ENCODE data around the gene CFAP46.
"Not testable (repeated sequence)": the region's sequence is repeated elsewhere in the genome, so short reads cannot be mapped to it uniquely, and the experiment has no call there.

The CFAP46 gene

DNA sequence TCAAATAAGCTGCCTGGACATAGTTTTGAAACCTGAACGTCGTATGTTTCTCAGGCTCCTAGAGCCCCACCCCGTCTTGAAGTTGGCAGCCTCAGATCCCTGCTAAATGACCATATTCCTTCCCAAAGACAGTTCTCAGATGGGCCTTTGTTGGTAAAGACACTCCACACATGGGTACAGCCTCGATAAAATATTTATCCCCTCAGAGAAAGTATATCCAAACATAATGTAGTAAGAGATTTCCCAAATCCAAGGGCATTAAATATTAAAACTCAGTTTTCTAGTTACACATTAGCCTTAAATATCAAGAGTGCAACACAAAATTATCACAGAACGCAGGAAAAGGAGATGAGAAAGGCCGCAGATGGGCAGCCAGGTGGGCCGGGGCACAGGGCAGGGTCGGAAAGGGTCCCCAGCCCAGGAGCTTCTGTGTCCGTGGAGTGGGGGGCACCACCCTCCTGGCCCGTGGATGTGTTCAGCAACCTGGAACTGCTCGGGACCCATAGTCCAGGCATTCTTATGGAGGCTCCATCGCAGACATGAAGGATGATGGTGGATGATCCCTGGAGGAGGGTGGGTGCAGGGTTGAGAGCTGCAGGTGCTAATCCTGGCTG is 1.5 kb upstream of the CFAP46 start:
- DNase-seq = no peak

DNA sequence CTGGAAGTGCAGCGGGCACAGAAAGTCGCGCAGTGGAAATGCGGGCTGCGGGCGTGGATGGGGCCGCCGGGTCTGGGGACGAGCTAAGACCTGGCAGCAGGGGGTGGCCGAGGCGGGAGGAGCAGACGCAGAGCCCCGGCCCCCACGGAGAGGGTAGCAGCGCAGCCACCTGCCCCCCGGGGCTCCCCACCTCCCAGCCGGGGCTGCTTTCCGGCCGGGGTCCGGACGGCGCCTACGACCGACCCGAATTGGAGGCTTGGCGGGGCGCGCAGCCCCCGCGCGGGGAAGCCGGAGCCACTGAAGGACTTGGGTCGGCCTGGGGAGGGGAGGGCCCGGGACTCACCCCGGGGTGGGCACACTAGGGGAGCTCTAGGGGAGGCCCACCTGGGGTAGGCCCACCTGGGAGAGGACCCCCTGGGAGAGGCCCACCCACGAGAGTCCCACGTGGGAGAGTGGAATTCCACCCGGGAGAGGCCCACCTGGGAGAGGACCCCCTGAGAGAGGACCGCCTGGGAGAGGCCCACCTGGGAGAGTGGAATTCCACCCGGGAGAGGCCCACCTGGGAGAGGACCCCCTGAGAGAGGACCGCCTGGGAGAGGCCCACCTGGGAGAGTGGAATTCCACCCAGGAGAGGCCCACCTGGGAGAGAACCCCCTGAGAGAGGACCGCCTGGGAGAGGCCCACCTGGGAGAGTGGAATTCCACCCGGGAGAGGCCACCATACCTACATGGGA is 854 bp upstream of the CFAP46 start:
- DNase-seq = no peak

DNA sequence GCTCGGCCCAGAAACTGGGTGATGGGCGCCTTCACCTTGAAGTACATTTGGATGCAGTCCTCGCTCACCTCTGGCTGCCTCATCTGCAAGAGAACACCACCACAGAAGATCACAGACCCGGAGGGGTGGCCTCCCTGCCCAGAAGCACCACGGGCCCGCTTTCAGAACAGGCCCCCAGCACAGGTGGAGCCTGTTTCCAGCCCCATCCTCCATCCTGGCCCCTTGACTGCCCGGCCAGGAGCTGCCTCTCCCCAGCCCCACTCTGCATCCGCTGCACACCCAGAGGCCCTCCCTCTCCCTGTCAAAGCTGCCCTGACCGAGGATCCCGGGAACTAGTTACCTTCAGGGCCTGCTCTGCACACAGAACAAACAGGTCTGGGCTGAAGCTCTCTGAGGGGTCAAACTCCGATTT is 724 bp downstream of the CFAP46 start:
- no peak for DNase-seq

DNA sequence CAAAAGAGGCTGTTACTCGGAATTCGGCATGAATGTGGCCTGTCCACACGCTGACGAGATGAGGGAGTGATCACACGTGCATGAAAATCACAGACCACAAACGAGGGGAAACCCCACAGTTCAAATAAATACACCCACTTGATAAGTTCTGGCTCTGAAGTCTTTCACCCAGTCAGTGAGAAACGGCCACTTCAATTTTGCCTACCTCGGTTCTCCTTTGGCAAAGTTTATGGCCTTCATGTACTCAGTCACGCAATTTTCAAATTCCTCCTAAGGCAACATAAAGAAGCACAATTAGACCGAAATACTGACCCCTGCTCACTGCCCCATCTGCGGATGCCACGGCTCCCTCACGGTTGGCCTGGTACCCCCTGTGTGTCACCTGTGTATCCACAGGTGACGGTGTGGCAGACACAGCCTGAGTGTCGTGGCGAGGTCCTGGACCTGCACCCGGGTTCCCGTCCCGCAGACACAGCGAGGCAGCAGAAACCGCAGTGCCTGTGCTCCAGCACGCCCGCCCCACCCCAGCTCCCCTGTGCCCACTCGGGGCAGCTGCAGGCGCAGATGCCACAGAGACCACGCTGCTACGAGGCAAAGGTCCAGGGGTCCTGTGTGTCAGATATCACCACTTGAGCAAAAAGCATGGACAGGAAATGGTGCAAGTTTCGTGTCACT is 1.4 kb downstream of the CFAP46 start:
- DNase-seq = no peak

DNA sequence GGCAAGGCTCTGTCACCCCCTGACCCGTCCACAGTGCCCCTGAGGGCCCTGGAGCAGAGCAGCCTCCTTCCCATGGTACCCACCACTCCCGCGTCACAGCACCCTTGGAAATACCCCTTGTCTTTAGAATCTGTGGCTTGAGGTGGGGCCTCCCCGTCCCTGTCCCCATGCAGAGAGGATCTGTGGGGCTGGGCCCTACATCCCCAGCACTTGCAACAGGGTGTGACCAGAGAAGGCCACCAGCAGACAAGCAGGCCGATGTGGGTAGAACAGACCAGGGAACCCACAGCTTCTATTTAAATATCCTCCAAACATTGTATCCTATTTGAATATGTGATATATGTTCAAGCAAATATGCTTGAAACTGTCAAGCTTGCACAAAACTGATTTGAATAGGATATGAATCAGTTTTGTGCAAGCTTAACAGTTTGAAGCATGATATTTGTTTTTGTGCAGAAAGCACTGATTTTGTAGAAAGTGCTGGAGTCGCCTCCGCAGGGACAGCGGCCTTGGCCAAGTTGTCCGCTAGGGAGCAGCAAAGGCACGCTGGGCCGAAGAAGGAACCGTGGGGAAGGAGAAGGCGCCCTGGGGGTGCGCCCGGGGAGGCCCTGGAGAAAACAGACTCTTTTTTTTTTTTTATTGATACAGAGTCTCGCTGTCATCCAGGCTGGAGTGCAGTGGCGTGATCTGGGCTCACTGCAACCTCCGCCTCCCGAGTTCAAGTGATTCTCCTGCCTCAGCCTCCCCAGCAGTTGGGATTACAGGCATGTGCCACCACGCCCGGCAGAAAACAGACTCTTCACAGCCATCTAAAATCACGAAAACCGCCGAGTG is 2.2 kb downstream of the CFAP46 start:
- DNase-seq = peak; percentile 47

DNA sequence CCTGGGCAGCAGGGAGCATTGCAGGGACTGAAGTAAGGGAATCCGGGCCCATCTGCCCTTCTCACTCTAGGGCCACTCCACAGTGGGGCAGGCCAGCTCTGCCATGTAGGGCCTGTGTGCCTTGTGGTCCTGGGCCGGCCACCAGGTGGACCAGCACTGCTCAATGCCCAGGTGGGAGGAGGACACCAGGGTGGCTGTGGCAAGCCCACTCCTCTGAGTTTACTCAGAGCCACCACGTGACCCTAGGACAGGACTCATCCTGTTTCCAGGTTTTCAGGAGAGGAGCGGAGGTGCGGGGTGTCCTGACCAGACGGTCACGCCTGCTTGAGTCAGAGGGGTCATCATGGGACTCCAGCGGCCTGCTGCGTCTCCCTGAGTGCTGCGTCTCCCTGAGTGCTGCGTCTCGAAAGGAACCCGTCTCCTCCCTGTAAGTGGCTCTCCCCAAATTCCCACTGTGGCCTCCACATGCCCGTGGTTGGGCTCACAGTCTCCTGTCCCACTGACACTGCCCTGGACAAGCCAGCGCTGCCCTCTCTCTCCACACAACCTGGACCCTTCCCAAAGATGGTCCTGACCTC is 2.9 kb downstream of the CFAP46 start:
- DNase-seq = no peak

DNA sequence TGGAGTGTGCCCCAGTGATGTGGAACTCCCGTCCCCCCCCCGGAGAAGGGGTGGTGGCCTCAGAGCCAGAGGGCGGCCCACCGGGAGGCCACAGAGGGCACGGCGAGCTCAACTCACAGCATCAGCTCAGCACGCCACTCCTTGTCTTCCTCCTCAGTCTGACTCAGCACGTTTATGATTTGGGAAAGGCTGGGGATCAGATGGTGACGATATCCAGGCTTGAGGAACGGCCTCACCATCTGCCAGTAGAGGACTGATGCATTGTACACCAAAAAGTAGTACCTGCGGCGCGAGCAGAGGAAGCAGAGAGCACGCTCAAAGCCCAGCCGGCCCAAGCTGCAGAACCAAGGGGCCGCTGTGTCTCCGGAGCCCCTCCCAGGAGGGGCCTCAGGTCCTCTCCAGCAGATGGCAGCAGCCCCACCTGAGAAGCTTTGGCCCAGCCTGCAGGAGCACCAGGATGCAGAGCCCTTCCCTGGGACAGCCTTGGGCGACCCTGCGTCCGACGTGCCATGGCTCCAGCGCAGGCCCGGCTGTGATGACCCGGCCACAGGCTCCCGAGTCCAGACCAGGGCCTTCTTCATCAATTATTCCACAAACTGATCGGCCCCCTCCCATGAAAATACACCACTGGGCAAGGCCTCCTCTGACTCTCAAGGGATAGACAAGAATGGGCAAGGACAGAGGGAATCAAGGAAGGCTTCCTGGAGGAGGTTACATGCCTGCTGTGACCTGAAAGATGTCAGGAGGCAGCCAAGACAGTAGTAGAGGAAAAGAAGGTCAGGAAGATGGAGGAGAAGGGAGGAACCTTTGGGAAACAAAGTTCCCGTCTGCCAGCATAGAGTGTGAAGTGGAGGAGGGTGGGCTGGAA is 3.7 kb downstream of the CFAP46 start:
- DNase-seq = peak; percentile 9

DNA sequence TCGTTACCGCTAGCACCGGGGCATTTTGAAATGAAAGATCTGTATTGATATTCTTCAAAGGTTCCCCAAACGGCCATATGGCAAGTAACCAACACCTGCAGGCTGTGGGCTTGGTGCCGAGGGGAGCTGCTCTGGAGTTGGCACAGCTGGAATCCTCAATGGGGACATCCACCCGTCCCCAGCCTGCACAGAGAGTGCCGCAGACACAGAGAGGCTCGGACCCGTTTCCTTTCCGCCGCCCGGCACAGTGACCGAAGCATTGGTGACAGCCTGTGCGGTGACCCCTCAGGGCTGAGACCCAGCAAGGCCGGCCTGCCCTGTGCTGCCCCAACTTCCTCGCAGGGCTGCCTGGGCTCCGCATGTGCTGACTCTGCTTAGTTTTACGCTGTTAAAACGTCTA is 4.5 kb downstream of the CFAP46 start:
- no peak for DNase-seq

DNA sequence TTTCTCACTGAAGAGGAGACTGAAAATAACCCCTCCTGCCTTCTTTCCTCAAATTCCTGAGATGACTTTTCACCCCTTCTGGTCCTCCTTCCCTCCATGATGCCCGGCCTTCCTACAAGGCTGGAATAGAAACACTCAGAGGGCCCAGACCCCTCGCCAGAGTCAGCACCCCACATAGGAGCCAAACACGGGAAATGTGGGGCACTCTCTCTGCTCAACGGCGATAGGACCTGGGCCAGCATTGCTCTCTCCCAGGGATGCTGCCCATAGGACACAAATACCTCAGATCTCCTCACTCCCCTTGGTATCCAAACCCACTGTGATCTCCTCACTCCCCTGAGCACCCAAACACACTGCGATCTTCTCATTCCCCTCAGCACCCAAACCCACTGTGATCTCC is 7.4 kb downstream of the CFAP46 start:
- no peak for DNase-seq

DNA sequence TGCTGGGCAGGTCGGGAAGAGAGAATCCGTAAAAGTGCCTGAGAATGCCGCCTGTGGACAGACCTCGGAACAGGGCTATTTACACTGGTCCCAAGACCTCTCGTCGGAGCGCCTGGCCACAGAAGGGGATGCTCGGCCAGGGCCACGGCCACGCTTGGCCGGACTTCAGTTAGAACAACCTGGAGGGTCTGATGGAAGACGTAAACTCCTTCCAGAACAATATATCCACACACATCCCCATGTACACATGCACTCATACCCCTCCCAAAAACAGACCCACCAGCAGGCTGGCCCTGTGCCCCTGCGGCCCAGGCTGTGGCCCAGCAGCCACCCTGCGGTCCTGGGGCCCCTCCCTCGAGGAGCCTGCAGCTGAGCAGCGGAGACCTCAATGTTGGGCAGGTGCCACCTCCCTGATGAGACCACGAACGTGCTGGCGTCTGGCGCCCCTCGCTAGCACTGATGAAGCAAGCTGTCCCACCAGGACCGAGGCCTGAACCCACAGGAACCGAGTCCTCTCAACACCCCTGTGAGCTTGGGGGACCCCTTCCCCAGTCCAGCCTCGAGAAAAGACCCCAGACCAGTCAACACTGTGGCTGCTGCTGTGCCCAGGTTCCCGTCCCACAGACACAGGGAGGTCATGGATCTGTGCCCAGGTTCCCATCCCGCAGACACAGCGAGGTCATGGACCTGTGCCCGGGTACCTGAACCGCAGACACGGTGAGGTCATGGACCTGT is 8.9 kb downstream of the CFAP46 start:
- DNase-seq = no peak

DNA sequence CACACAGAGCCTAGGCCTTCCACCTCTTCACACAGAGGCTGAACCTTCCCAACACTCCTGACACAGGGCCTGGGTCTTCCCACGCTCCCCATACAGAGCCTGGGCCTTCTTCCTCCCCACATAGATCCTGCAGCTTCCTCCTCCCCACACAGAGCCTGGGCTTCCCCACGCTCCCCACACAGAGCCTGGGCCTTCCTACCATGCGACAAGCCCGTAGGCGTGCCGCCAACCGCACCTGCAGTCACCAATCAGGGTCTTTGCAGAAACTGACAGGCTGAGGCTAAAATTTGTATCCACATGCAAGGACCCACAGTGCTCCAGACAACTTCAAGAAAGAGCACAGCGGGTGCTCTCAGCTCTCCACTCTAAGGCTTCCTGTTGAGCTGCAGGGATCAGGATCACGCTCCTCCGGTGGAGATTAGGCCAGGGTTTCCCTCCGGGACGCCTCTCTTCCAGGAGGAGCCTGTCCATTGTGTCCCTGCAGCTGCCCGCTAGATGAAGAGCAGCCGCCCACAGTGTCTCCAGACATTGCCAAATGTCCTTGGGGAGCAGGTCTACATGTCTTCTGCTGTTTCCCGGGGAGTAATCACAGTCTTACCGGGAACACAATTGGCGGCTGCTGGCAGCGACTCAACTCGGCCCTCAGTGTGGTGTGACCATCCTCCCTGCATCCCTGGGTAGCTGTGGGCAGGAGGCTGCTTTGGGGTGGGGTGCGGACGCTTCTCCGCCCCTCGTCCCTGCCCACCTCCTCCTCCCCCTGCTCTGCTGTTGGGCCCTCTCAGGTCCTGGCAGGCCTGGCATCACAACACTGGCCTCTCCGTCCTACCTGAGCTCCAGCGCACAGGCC is 9.7 kb downstream of the CFAP46 start:
- no peak for DNase-seq

DNA sequence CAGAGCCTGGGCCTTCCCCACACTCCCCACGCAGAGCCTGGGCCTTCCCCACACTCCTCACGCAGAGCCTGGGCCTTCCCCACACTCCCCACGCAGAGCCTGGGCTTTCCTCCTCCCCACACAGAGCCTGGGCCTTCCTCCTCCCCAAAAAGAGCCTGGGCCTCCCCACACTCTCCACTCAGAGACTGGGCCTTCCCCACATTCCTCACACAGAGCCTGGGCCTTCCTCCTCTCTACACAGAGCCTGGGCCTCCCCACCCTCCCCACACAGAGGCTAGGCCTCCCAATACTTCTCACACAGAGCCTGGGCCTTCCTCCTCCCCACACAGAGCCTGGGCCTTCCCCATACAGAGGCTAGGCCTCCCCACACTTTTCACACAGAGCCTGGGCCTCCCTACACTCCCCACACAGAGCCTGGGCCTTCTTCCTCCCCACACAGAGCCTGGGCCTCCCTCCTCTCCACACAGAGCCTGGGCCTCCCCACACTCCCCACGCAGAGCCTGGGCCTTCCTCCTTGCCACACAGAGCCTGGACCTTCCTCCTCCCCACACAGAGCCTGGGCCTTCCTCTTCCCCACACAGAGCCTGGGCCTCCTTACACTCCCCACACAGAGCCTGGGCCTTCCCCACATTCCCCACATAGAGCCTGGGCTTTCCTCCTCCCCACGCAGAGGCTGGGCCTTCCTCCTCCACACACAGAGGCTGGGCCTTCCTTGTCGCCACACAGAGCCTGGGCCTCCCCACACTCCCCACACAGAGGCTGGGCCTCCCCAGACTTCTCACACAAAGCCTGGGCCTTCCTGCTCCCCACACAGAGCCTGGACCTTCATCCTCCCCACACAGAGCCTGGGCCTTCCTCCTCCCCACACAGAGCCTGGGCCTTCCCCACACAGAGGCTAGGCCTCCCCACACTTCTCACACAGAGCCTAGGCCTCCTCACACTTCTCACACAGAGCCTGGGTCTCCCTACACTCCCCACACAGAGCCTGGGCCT is 10.8 kb downstream of the CFAP46 start:
- DNase-seq = not testable (repeated sequence)

DNA sequence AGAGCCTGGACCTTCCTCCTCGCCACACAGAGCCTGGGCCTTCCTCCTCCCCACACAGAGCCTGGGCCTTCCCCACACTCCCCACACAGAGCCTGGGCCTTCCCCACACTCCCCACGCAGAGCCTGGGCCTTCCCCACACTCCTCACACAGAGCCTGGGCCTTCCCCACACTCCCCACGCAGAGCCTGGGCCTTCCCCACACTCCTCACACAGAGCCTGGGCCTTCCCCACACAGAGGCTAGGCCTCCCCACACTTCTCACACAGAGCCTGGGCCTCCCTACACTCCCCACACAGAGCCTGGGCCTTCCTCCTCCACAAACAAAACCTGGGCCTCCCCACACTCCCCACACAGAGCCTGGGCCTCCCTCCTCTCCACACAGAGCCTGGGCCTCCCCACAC is 11.7 kb downstream of the CFAP46 start:
- not testable (repeated sequence) for DNase-seq

DNA sequence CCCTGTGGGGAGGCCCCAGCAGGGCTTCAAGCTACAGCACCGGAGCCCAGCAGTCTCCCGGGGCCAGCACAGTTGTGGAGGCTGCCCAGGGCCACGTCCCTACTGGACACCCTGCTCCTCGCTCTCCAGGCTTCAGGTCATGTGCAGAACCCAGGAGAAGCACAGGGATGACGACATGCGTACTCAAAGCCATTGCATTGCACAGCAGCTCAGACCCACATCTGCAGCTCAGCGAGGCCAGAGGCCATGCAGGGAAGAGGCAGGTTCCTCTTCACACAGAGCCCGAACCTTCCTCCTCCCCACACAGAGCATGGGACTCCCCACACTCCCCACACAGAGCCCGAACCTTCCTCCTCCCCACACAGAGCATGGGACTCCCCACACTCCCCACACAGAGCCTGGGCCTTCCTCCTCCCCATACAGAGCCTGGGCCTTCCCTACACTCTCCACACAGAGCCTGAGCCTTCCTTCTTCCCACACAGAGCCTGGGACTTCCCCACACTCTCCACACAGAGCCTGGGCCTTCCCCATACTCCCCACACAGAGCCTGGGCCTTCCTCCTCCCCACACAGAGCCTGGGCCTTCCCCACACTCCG is 12.3 kb downstream of the CFAP46 start:
- DNase-seq = no peak

DNA sequence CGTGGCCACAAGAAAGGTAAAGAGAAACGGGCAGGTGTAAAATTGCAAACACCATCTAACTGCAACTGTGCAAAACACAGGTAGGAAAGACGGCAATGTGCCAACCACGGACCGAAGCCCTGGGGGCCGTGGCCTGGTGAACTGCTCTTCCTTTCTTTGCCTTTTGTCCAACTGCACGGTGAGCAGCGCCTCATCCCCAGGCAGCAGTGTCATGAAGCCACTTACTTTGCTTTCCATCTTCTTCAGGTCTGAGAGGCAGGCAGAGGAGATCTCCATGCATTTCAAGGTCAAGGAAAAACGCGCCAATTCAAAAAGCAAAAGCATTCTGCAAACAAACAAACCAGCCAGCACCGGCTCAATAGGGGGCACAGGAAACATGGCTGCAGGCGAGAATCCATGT is 12.9 kb downstream of the CFAP46 start:
- no peak for DNase-seq

DNA sequence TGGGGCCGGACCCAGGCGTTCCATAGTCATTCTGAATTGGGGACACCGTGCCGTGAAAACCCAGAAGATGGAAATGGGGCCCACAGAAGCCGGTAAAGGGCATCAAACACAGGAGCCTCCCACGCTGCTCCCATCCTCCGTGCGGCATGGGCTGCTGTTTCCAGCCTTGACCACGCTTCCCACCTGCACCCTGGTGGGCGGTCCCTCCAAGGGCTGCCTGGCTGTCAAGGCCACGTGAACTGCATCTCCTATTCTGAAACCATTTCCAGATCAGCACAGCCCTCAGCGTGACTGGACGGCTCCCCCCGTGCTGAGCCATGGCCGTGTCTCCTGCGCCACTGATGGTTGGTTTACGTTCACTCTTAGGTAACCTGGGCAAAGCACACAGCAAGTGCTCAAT is 14.1 kb downstream of the CFAP46 start:
- DNase-seq = no peak

DNA sequence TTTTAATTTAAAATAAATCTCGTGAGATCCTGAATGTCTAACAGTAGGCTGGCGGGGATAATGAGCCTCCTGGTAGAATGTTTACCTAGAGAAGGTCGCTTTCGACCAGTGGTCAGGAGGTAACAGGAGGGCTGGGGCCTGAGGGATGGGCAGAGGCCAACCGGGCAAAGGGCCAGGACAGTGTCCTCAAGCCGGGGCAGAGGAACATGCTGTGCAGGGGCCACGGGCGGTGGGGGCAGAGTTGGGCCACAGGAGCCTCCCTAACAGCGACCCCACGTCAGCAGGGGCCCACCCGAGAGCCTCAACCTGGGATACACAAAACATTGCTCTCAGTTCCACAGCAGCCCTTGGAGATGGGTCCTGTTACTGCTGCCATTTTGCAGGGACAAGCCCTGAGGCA is 14.5 kb downstream of the CFAP46 start:
- no peak for DNase-seq

Data from fibroblast of skin of right quadriceps (primary cell).